M059J (cell line): ENCODE data around the gene CINP. TPM values are rescaled to one million over a fixed set of nuclear protein-coding genes. Genes with fewer than 3 reads are reported as not detected.
"Not testable (repeated sequence)": the region's sequence is repeated elsewhere in the genome, so short reads cannot be mapped to it uniquely, and the experiment has no call there.

ENCODE experiments used
- DNase-seq: peaks from one replicate; pipeline ENCODE4 v3.0.0-alpha.2; 2012; ENCODE audit warnings: low read depth
- total RNA-seq: library from RNA; depleted of rRNA; stranded (reverse); fragments of >200 nt; shearing (Covaris generic); gene quantifications from 2 replicates; pipeline ENCODE4 v1.2.3, GENCODE V29; 2014; rRNA removed

The CINP gene
- total RNA-seq, 1 experiment from 2014 or later: 36.1 TPM

- no peak for DNase-seq
Measured at GRCh38 chr14:102320671-102321455, 41.8 kb downstream of the CINP start.

GRCh38 chr14:102320033-102320660 lies 42.5 kb downstream of the CINP start:
- DNase-seq: peak; percentile 34

- peak; percentile 80 for DNase-seq
Measured at GRCh38 chr14:102319351-102320032, 43.2 kb downstream of the CINP start, which contains the start of gene ZNF839. Gene ZNF839 (plus strand): TSS chr14:102319746. CDS start chr14:102319766, 20 bp downstream.

- no peak for DNase-seq
Measured at GRCh38 chr14:102318781-102319276, 43.9 kb downstream of the CINP start.

- peak; percentile 36 for DNase-seq
Measured at GRCh38 chr14:102317564-102318248, 45.0 kb downstream of the CINP start.

GRCh38 chr14:102316743-102317563 lies 45.7 kb downstream of the CINP start:
- DNase-seq: peak; percentile 82

GRCh38 chr14:102316338-102316742 lies 46.4 kb downstream of the CINP start:
- DNase-seq: peak; percentile 52

GRCh38 chr14:102315121-102315520 lies 47.6 kb downstream of the CINP start:
- peak; percentile 18 for DNase-seq

- DNase-seq: peak; percentile 74
Measured at GRCh38 chr14:102314242-102315011, 48.3 kb downstream of the CINP start.

- peak; percentile 94 for DNase-seq
Measured at GRCh38 chr14:102304611-102305506, 57.8 kb downstream of the CINP start, which contains the start of gene MOK. Gene MOK (minus strand): TSS chr14:102305164. CDS start chr14:102304968, 196 bp downstream.

GRCh38 chr14:102303664-102304063 lies 59.0 kb downstream of the CINP start:
- DNase-seq: no peak

GRCh38 chr14:102298303-102299070 lies 64.2 kb downstream of the CINP start:
- not testable (repeated sequence) for DNase-seq

Other genes starting within 250 kb of the CINP start
- 7.9 and 13.3 TPM in 2 replicates for gene WDR20, start 223.0 kb downstream of the CINP start, total RNA-seq
- gene MOK, start 57.7 kb downstream of the CINP start, total RNA-seq: 27.3 and 44.3 TPM in 2 replicates
- gene ZNF839, start 43.1 kb downstream of the CINP start, total RNA-seq: 3.4 and 4.6 TPM in 2 replicates
- 4.4 and 6.2 TPM in 2 replicates for gene TECPR2, start 51 bp upstream of the CINP start, total RNA-seq
- 14.0 and 20.9 TPM in 2 replicates for gene ANKRD9, start 146.9 kb upstream of the CINP start, total RNA-seq
- gene RCOR1, start 229.8 kb upstream of the CINP start, total RNA-seq: 9.6 and 15.1 TPM in 2 replicates